NCI-H510A (cell line): ENCODE results near the gene SPAG16.

Experiments
- DNase-seq: peaks from one replicate; lab custom pipeline; 2025; lab: John Stamatoyannopoulos, UW

SPAG16 gene

GRCh38 chr2:213284105-213285090 lies at the start of gene SPAG16:
Gene SPAG16, plus strand, starts transcription at chr2:213284464.
- peak; percentile 94 for DNase-seq

- DNase-seq, result no peak
Observed at GRCh38 chr2:213234641-213235040, 49.6 kb upstream of the SPAG16 start.

GRCh38 chr2:213235741-213236140 lies 48.5 kb upstream of the SPAG16 start:
- DNase-seq, result no peak

GRCh38 chr2:213237251-213237650 lies 47.0 kb upstream of the SPAG16 start:
- no peak for DNase-seq

GRCh38 chr2:213237787-213238186 lies 46.5 kb upstream of the SPAG16 start:
- DNase-seq, result no peak

- DNase-seq, result no peak
Observed at GRCh38 chr2:213238753-213239495, 45.3 kb upstream of the SPAG16 start.

GRCh38 chr2:213241817-213242216 lies 42.4 kb upstream of the SPAG16 start:
- DNase-seq, result no peak

- DNase-seq, result no peak
Observed at GRCh38 chr2:213242653-213243052, 41.6 kb upstream of the SPAG16 start.

- DNase-seq, result no peak
Observed at GRCh38 chr2:213243189-213244044, 40.8 kb upstream of the SPAG16 start.

- DNase-seq, result peak; percentile 4
Observed at GRCh38 chr2:213246497-213247281, 37.6 kb upstream of the SPAG16 start.

- DNase-seq, result no peak
Observed at GRCh38 chr2:213247566-213247965, 36.7 kb upstream of the SPAG16 start.

- no peak for DNase-seq
Observed at GRCh38 chr2:213248637-213249036, 35.6 kb upstream of the SPAG16 start.

- DNase-seq, result no peak
Observed at GRCh38 chr2:213249502-213249901, 34.8 kb upstream of the SPAG16 start.

- DNase-seq, result peak; percentile 13
Observed at GRCh38 chr2:213251618-213252017, 32.6 kb upstream of the SPAG16 start.

GRCh38 chr2:213252206-213252605 lies 32.1 kb upstream of the SPAG16 start:
- DNase-seq, result no peak

- no peak for DNase-seq
Observed at GRCh38 chr2:213253162-213253561, 31.1 kb upstream of the SPAG16 start.

- no peak for DNase-seq
Observed at GRCh38 chr2:213259266-213259665, 25.0 kb upstream of the SPAG16 start.

- no peak for DNase-seq
Observed at GRCh38 chr2:213261237-213261636, 23.0 kb upstream of the SPAG16 start.

GRCh38 chr2:213261715-213262114 lies 22.5 kb upstream of the SPAG16 start:
- no peak for DNase-seq

GRCh38 chr2:213265679-213266078 lies 18.6 kb upstream of the SPAG16 start:
- no peak for DNase-seq

- DNase-seq, result no peak
Observed at GRCh38 chr2:213266421-213266820, 17.8 kb upstream of the SPAG16 start.
